Hepatocyte (in vitro differentiated cells): ENCODE measurements around the gene COX4I2. TPM values are rescaled to one million over a fixed set of nuclear protein-coding genes. Genes with fewer than 3 reads are reported as not detected.
A peak's percentile ranks its signal among the peaks of the same experiment; 100 is the strongest.

Experiments used
- DNase-seq: peaks from one replicate; pipeline ENCODE4 v3.0.0-alpha.2; 2016; ENCODE audit warnings: low spot score
- H2AFZ ChIP-seq: fragments of 200-600 bp; sonication (generic); 2 replicates; pipeline ENCODE4 v1.6.0; 2016; ENCODE audit warnings: antibody characterized with exemption, mild to moderate bottlenecking
- H3K27ac ChIP-seq: fragments of 200-600 bp; sonication (generic); 2 replicates; pipeline ENCODE4 v1.5.1; 2016; ENCODE audit warnings: mild to moderate bottlenecking
- H3K27me3 ChIP-seq: fragments of 200-600 bp; sonication (generic); 2 replicates; pipeline ENCODE4 v1.6.1; 2016
- H3K36me3 ChIP-seq: fragments of 200-600 bp; sonication (generic); replicated peaks from 2 replicates; pipeline ENCODE4 v1.5.1; 2016; ENCODE audit warnings: low read depth; ENCODE audit not compliant: insufficient read depth
- H3K4me1 ChIP-seq: fragments of 200-600 bp; sonication (generic); 2 replicates; pipeline ENCODE4 v1.5.1; 2016; ENCODE audit warnings: mild to moderate bottlenecking, moderate library complexity; ENCODE audit not compliant: insufficient read depth
- H3K4me2 ChIP-seq: fragments of 200-600 bp; sonication (generic); 2 replicates; pipeline ENCODE4 v1.6.0; 2016
- H3K4me3 ChIP-seq: fragments of 200-600 bp; sonication (generic); 2 replicates; pipeline ENCODE4 v1.5.1; 2016; ENCODE audit warnings: mild to moderate bottlenecking
- H3K79me2 ChIP-seq: fragments of 200-600 bp; sonication (generic); 2 replicates; pipeline ENCODE4 v1.6.0; 2017; ENCODE audit warnings: mild to moderate bottlenecking
- H3K9me2 ChIP-seq: fragments of 200-600 bp; sonication (generic); replicated peaks from 2 replicates; pipeline ENCODE4 v1.6.0; 2017; ENCODE audit warnings: mild to moderate bottlenecking; ENCODE audit not compliant: insufficient read depth
- H3K9me3 ChIP-seq: fragments of 200-600 bp; sonication (generic); 2 replicates; pipeline ENCODE4 v1.5.1; 2016; ENCODE audit warnings: low read depth, mild to moderate bottlenecking
- H4K20me1 ChIP-seq: fragments of 200-600 bp; sonication (generic); 2 replicates; pipeline ENCODE4 v1.6.0; 2016; ENCODE audit warnings: mild to moderate bottlenecking; ENCODE audit not compliant: insufficient read depth, poor library complexity, severe bottlenecking
- CTCF ChIP-seq: fragments of 200-600 bp; sonication (generic); IDR thresholded peaks from 2 replicates; pipeline ENCODE4 v1.5.1; 2016; ENCODE audit warnings: antibody characterized with exemption, mild to moderate bottlenecking; ENCODE audit not compliant: poor library complexity
- EZH2 ChIP-seq: fragments of 200-600 bp; sonication (generic); IDR thresholded peaks from 2 replicates; pipeline ENCODE4 v1.6.1; 2016; ENCODE audit warnings: antibody characterized with exemption, mild to moderate bottlenecking, borderline replicate concordance
- EZH2phosphoT487 ChIP-seq: fragments of 200-600 bp; sonication (generic); IDR thresholded peaks from one replicate; pipeline ENCODE4 v1.6.1; 2018; ENCODE audit warnings: antibody characterized with exemption, mild to moderate bottlenecking, low read depth, moderate library complexity; ENCODE audit not compliant: unreplicated experiment, severe bottlenecking
- WGBS: methylation state at CpG from one replicate; pipeline ENCODE4 v1.1.6; 2016; ENCODE audit warnings: low lambda C conversion rate; ENCODE audit errors: missing lambda C conversion rate; 5-methylcytosine and 5-hydroxymethylcytosine counted together
- polyA plus RNA-seq: library from polyadenylated mRNA; unstranded; fragments of >200 nt; fragmentation: Nextera tagmentation; extraction: Ambion mirVana; gene quantifications from 2 replicates; pipeline ENCODE4 v1.2.1, GENCODE V29; 2016
- total RNA-seq: library from RNA; depleted of rRNA; stranded (reverse); fragments of >200 nt; gene quantifications from 2 replicates; pipeline ENCODE4 v1.2.3, GENCODE V29; 2014

Gene COX4I2
- total and polyA plus RNA-seq, 2 experiments from 2014 or later, result 0.37 to 3.6 TPM

- Histone ChIP-seq H3K9me3 (no peaks in the 10 kb centered on the region), H3K36me3 (no peaks in the 10 kb centered on the region), H3K27me3 (no peaks in the 10 kb centered on the region), H3K4me2 (no peak overlapping the region), H3K9me2 (no peaks in the 10 kb centered on the region), H3K4me3 (no peak overlapping the region), H2AFZ (no peak overlapping the region), H3K79me2 (peaks cover 96% of the 10 kb centered on the region), H3K27ac (peak overlapping the region; percentile 54), H4K20me1 (peaks cover 19% of the 10 kb centered on the region), H3K4me1 (no peaks in the 10 kb centered on the region)
- WGBS, result 83% methylated on average over 2 of the region's 2 CpGs
- TF ChIP-seq EZH2 (no peak), EZH2phosphoT487 (no peak), CTCF (no peak)
- DNase-seq, result no peak
These were observed 48.3 kb downstream of the COX4I2 start for GRCh38 chr20:31685853-31686643.

DNA sequence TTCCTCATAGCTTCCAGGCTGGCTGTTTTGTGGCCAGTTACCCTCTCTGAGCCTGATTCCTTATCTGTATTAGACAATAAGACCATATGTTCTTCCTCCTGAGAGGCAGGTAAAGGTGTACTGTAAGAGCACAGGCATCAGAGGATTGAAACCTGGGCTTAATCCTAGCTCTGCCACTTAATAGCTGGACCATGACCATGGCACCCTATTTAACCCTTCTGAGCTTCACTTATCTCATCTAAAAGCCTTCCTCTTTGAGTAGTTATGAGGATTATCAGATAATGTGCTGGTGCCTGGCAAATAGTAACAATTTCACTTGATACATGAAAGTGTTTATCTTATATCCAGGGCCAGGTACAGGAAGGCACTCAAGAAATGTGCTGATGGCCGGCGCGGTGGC, 50.1 kb downstream of the COX4I2 start:
- H3K27ac ChIP-seq, result no peak overlapping the region
- H3K27me3 ChIP-seq, result no peaks in the 10 kb centered on the region
- H3K4me2 ChIP-seq, result no peak overlapping the region
- peaks cover 96% of the 10 kb centered on the region for H3K79me2 ChIP-seq
- 80% methylated on average over 3 of the region's 3 CpGs for WGBS
- H3K36me3 ChIP-seq, result no peaks in the 10 kb centered on the region
- H4K20me1 ChIP-seq, result peaks cover 20% of the 10 kb centered on the region
- no peak overlapping the region for H3K4me3 ChIP-seq
- no peak for DNase-seq
- no peak for TF ChIP-seq CTCF
- TF ChIP-seq EZH2phosphoT487, result no peak
- no peak for TF ChIP-seq EZH2
- H3K9me3 ChIP-seq, result no peaks in the 10 kb centered on the region
- H3K4me1 ChIP-seq, result no peaks in the 10 kb centered on the region
- no peaks in the 10 kb centered on the region for H3K9me2 ChIP-seq
- no peak overlapping the region for H2AFZ ChIP-seq

- Histone ChIP-seq H3K4me1 (no peaks in the 10 kb centered on the region), H2AFZ (no peak overlapping the region)
These were observed 51.4 kb downstream of the COX4I2 start for GRCh38 chr20:31689141-31689540.

More at GRCh38 chr20:31689141-31689540, 51.4 kb downstream of the COX4I2 start:
- H3K4me2 ChIP-seq, result no peak overlapping the region
- H3K27me3 ChIP-seq, result no peaks in the 10 kb centered on the region
- H3K27ac ChIP-seq, result no peak overlapping the region
- no peak for TF ChIP-seq CTCF
- TF ChIP-seq EZH2phosphoT487, result no peak
- no peak for TF ChIP-seq EZH2
- H3K9me3 ChIP-seq, result no peaks in the 10 kb centered on the region
- 88% methylated on average over 2 of the region's 5 CpGs for WGBS
- no peak for DNase-seq
- H3K9me2 ChIP-seq, result no peaks in the 10 kb centered on the region
- H3K79me2 ChIP-seq, result peaks cover 96% of the 10 kb centered on the region
- H4K20me1 ChIP-seq, result peaks cover 15% of the 10 kb centered on the region
- H3K4me3 ChIP-seq, result no peak overlapping the region
- H3K36me3 ChIP-seq, result no peaks in the 10 kb centered on the region
